Glutamatergic neuron (in vitro differentiated cells): ENCODE results near the gene MRPL14. TPM values are rescaled to one million over a fixed set of nuclear protein-coding genes. Genes with fewer than 3 reads are reported as not detected.

Experiments
- DNase-seq: peaks from one replicate; pipeline ENCODE4 v3.0.0; 2022
- H3K27ac Mint-ChIP-seq: one replicate; pipeline ENCODE4 v1.8.0; 2020; ENCODE audit warnings: mild to moderate bottlenecking, mixed read lengths, inconsistent platforms; ENCODE audit not compliant: unreplicated experiment
- H3K27me3 Mint-ChIP-seq: one replicate; pipeline ENCODE4 v1.8.0; 2020; ENCODE audit warnings: mild to moderate bottlenecking, moderate library complexity, mixed read lengths, inconsistent platforms; ENCODE audit not compliant: unreplicated experiment
- H3K36me3 Mint-ChIP-seq: one replicate; pipeline ENCODE4 v1.8.0; 2020; ENCODE audit warnings: mild to moderate bottlenecking, mixed read lengths, inconsistent platforms; ENCODE audit not compliant: unreplicated experiment
- H3K4me1 Mint-ChIP-seq: one replicate; pipeline ENCODE4 v1.8.0; 2020; ENCODE audit warnings: mild to moderate bottlenecking, low read depth, mixed read lengths, inconsistent platforms; ENCODE audit not compliant: unreplicated experiment
- H3K4me3 Mint-ChIP-seq: one replicate; pipeline ENCODE4 v1.8.0; 2020; ENCODE audit warnings: mild to moderate bottlenecking, mixed read lengths, inconsistent platforms; ENCODE audit not compliant: unreplicated experiment
- H3K9me3 Mint-ChIP-seq: one replicate; pipeline ENCODE4 v1.8.0; 2020; ENCODE audit warnings: mild to moderate bottlenecking, moderate library complexity, mixed read lengths, inconsistent platforms; ENCODE audit not compliant: unreplicated experiment
- total RNA-seq: library from RNA; stranded (reverse); fragmentation: NEBNext Ultra II Directional; extraction: Animal tissue kit (Norgen Biotek cat#: 25700); gene quantifications from one replicate; pipeline ENCODE4 v1.2.1, GENCODE V29; 2021; ENCODE audit not compliant: unreplicated experiment
- TF ChIP-seq, protein P1 (sequence below): fragments of 200-600 bp; sonication (generic); IDR thresholded peaks from one replicate; pipeline ENCODE4 v1.5.0; 2021; ENCODE audit not compliant: partially characterized antibody, unreplicated experiment

Gene MRPL14
- total RNA-seq, 1 donor from 2014 or later, result 31.7 TPM

DNA sequence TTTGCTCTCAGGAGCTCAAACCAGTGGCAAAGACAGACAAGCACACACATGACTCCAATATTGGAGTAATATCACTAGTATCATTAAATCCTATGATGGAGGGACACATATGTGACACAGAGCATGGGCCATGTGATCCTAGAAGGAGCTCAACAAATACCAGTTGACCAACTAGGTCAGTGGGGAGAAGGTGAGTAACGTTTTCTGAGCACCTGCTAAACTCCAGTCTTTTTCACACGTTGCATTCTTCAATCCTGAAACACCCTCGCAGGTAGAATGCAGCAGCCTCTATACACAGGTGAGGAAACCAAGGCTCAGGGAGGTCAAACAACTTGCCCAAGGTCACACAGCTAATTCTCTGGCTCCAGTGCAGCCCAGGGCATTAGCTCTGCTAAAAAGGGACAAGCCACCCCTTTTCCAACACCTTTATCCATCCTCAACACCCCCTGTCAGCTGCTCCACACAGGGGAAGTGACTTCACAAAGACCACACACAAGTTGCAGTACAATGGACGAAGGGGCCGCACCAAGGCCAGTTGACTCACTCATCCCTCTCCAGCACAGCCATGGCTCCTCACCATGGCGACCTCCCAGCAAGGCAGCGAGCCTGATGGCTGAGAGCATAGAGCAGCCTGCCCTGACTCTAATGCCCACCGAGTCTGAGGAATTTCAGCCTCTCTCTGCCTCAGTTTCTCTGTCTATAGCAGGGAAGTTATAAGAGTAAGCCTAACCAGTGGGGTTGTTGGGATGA lies 35.8 kb upstream of the MRPL14 start:
- H3K9me3 Mint-ChIP-seq, result peaks cover 4% of the 10 kb centered on the region
- no peaks in the 10 kb centered on the region for H3K36me3 Mint-ChIP-seq
- H3K4me1 Mint-ChIP-seq, result peaks cover 16% of the 10 kb centered on the region
- DNase-seq, result no peak
- peaks cover 2% of the 10 kb centered on the region for H3K27me3 Mint-ChIP-seq
- TF ChIP-seq, protein P1, sequence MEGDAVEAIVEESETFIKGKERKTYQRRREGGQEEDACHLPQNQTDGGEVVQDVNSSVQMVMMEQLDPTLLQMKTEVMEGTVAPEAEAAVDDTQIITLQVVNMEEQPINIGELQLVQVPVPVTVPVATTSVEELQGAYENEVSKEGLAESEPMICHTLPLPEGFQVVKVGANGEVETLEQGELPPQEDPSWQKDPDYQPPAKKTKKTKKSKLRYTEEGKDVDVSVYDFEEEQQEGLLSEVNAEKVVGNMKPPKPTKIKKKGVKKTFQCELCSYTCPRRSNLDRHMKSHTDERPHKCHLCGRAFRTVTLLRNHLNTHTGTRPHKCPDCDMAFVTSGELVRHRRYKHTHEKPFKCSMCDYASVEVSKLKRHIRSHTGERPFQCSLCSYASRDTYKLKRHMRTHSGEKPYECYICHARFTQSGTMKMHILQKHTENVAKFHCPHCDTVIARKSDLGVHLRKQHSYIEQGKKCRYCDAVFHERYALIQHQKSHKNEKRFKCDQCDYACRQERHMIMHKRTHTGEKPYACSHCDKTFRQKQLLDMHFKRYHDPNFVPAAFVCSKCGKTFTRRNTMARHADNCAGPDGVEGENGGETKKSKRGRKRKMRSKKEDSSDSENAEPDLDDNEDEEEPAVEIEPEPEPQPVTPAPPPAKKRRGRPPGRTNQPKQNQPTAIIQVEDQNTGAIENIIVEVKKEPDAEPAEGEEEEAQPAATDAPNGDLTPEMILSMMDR, result no peak
- peak overlapping the region; percentile 10 for H3K4me3 Mint-ChIP-seq
- H3K27ac Mint-ChIP-seq, result no peak overlapping the region

DNA sequence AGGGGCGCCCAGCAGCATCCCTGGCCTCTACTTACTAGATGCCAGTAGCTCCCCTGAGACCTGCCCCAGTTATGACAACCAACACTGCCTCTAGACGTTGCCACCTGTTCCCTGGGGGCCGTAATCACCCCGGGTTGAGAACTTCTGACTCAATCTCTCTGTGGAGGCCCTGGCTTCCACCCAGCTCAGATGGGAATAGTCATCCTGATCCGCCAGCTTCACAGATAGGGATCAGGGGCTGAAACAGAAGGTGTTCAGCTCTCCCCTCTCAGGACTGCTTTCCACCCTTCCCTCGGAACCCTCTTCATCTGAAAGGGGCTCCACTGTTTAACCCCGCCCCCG lies 34.7 kb upstream of the MRPL14 start:
- H3K27me3 Mint-ChIP-seq, result peaks cover 4% of the 10 kb centered on the region
- TF ChIP-seq, protein P1, result no peak
- H3K27ac Mint-ChIP-seq, result no peak overlapping the region
- no peaks in the 10 kb centered on the region for H3K36me3 Mint-ChIP-seq
- peaks cover 2% of the 10 kb centered on the region for H3K9me3 Mint-ChIP-seq
- DNase-seq, result no peak
- H3K4me1 Mint-ChIP-seq, result peaks cover 15% of the 10 kb centered on the region
- no peak overlapping the region for H3K4me3 Mint-ChIP-seq

- Mint-ChIP-seq H3K36me3 (no peaks in the 10 kb centered on the region), H3K27ac (no peak within 1 kb of the TSS), H3K4me1 (peaks cover 7% of the 10 kb centered on the region), H3K27me3 (peaks cover 2% of the 10 kb centered on the region), H3K4me3 (no peak within 1 kb of the TSS), H3K9me3 (peaks cover 2% of the 10 kb centered on the region)
- DNase-seq, result no peak
- TF ChIP-seq, protein P1, result no peak
Observed at GRCh38 chr6:44158770-44159228, 31.5 kb upstream of the MRPL14 start, which contains the start of gene CAPN11. TSS of gene CAPN11 (plus strand) at chr6:44158820. CDS start at chr6:44158849, 29 bp downstream.

GRCh38 chr6:44157152-44157521 lies 29.9 kb upstream of the MRPL14 start:
- H3K4me1 Mint-ChIP-seq, result peaks cover 1% of the 10 kb centered on the region
- no peak overlapping the region for H3K4me3 Mint-ChIP-seq
- H3K27me3 Mint-ChIP-seq, result peaks cover 4% of the 10 kb centered on the region
- H3K9me3 Mint-ChIP-seq, result peaks cover 2% of the 10 kb centered on the region
- H3K27ac Mint-ChIP-seq, result no peak overlapping the region
- TF ChIP-seq, protein P1, result no peak
- DNase-seq, result no peak
- H3K36me3 Mint-ChIP-seq, result no peaks in the 10 kb centered on the region

DNA sequence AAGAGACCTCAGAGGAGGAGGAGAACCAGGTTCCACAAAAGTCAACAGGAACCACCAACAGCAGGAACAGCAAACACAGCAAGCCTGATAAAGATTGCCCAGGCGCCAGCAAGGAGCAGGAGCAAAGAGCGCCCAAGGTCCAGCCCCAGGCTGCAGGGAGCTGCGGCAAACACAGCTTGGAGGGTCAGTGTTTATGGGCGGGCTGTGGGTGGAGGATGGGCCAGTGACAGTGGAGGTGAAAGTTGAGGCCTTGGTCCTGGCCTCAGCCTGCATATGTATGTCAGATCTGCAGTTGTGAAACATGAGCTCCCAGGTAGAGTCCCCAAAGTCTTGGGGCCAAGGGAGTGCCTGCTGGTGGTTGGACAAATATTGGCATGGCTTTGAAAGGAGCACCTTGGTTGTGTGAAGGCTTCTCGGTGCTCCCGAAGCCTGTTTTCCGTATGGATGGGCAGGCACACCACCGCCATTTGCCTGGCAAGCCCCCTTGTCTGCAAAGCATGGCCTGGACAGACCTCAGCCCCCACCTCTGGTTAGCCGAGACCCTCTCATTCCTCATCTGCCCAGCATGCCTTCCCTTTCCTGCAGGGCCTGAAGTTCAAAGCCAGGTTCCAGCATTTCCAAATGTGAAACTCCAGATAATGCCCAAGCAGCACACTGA lies 29.4 kb upstream of the MRPL14 start:
- no peak overlapping the region for H3K27ac Mint-ChIP-seq
- peaks cover 4% of the 10 kb centered on the region for H3K27me3 Mint-ChIP-seq
- TF ChIP-seq, protein P1, result no peak
- H3K4me1 Mint-ChIP-seq, result no peaks in the 10 kb centered on the region
- no peak overlapping the region for H3K4me3 Mint-ChIP-seq
- H3K36me3 Mint-ChIP-seq, result no peaks in the 10 kb centered on the region
- no peak for DNase-seq
- peaks cover 2% of the 10 kb centered on the region for H3K9me3 Mint-ChIP-seq
